Stimulated activated CD4-positive, alpha-beta T cell treated with anti-CD3 and anti-CD28 coated beads, TNF-alpha, amount 100 ng/mL, for 48 hours (primary cell): ENCODE results near the gene VIPAS39.
A peak's percentile ranks its signal among the peaks of the same experiment; 100 is the strongest.
"Not testable (repeated sequence)": the region's sequence is repeated elsewhere in the genome, so short reads cannot be mapped to it uniquely, and the experiment has no call there.

Experiments
- DNase-seq, 3 donors: peaks; one replicate each; pipeline ENCODE4 v3.0.0-alpha.2; 2020; ENCODE audit warnings: low read depth in 3 of 3

Gene VIPAS39

GRCh38 chr14:77470224-77470870 lies 12.9 kb upstream of the VIPAS39 start:
- DNase-seq: no peak

DNA sequence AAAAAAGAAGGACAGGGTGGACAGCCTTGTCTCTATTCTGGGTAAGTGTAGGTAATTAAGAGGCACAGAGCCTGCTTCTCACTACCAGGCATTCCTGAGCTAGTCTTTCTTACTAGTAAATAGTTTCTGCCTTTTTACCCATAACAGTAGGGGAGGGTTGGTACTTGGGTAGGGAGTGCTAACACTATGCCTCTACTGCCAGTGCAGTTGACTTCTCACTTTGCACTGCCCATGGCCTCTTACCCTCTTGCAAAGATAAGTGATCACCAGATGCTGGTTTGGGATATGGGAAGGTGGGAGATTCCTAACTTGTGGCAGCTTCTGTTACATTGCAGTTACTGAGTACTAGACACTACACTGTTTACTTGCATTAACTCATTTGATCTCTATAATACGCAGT lies 12.1 kb upstream of the VIPAS39 start:
- no peak for DNase-seq

DNA sequence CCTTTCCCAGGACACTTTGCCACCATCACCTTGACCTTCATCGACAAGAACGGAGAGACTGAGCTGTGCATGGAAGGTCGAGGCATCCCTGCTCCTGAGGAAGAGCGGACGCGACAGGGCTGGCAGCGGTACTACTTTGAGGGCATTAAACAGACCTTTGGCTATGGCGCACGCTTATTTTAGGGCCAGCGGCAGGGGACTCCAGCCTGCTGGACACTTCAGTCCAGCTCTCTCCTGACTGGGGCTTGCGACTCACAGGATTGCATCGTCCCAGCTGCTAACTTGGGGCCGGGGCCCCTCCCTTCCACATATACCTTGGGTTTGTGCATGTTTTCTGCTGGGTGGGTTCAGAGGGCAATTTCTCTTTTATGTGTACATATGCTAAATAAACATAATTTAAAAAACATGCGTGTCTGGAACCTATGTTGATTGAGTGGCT lies 11.7 kb upstream of the VIPAS39 start:
- no peak for DNase-seq

DNA sequence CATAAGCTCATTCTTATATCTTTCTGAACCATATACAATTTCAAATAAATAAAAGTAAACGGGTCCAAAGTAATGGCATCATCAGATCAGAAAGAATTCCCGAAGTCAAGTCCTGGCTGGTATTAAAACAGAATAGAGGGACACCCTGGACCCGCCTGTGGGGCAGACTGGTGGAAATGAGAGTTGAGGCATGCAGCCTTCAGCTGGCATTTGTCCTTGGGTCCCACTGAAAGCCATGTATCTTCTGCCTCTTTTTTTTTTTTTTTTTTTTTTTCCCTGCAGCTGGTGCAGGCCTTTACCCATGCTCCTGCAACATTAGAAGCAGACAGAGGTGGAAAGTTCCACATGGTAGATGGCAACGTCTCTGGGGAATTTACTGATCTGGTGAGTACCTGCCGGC lies 10.4 kb upstream of the VIPAS39 start:
- DNase-seq: no peak

DNA sequence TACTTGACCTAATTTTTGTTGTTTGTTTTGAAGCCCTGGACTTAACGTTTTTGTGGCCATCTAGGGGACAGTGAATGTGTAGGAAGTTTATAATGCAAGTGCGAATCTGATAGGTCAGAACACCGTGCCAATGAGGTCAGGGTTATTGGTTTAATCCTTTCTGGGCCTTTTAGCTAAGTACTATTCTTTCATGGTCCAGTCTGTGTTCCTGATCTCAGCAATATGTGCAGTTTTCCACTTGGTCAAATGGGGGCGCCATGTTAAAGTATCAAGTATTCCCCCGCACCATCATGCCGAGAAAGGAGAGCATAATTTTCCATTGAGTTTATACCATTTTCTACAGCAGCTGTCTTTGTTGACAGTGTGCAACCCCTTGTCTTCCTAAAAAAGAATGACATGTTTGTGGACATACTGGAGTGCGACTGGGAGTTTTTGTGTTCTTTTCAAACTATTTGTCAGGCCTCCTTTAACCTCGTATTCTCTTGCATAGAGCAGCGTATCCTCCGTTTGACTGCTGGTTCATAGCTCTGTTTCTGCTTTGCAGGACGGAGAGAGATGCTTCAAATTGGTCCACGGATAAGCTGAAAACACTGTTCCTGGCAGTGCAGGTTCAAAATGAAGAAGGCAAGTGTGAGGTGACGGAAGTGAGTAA lies 1.8 kb upstream of the VIPAS39 start:
- DNase-seq: peak; percentile 46 to 63 (median 48)

DNA sequence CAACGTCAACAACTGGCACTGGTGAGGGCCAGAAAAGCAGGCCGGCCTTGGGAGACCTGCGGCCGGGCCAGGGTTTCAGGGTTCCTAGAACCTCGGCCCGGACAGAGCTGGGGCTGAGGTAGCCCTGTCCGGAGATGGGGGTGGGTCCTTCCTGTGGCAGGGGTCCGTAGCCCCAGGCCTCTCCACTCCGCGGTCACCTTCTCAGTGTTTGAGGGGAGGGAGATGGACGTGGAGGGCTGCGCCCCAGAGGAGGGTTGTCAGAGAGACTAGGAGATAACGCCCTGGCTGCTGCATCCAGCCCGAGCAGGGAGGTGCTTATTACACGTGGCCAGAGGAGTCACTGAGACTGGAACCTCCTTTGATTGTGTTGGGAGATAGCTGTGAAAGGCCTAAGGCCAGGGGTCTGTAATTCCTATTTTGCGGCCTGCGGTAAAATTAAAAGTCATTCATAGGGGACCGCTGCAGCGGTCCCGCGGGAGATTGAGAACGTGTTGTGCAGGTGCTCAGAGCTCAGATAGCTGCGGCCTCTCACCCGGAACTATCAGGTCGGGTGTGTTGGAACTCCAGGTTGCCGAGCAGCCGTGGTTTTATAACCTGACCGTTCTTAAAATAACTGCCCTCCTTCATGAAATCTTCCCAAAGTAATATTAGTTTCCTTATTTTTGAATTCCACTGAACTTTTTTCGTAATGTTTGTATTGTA lies 999 bp upstream of the VIPAS39 start:
- DNase-seq: peak in 2 of 3 donors; percentile 19 to 27

- no peak for DNase-seq
These were observed 283 bp downstream of the VIPAS39 start for GRCh38 chr14:77457115-77457521.

DNA sequence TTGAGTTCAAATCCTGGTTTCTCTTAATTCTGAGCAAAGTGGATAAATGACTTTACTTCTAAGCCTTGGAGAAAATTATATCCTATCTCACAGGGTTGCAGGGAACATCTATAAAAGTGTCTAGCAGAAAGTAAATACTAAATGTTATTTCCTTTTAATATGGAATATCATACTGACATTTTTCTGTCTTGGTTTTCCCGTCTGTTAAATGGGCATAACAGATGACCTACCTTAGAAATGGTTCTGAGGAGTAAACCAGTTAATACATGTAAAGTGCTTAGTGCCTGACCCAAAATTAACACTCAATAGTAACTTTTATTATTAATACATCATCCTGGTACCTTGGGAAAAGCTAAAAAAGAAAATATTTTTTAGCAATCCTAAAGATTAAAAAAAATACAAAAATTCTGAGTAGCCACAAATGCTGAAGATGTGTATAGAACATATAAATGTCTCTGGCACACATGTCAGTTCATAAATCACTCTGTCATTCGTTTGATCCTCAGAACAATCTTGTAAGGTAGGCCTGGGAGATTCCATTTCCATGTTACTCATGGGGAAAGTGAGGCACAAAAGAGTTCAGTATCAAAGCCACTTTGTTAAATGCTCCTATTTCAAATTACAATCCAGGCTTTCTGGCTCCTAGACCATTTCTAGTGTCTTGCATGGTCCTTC lies 1.3 kb downstream of the VIPAS39 start:
- DNase-seq: no peak

DNA sequence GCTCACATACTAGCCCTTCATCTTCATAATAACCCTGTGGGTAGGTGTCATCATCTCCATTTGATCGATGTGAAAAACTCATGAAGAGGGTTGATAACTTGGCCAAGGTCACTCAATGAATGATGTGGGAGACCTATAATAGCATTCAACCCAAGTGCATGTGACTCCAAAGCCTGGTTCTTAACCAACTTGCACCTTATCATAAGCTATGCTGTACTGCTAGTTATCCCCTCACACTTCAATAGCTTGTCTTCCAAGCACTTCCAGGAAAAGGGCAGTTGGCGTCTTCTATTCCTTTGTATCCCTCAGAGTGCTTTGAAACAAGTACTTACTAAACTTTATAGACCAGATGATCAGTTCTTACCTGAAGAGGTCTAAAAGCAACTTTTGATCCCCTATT lies 15.2 kb downstream of the VIPAS39 start:
- no peak for DNase-seq

DNA sequence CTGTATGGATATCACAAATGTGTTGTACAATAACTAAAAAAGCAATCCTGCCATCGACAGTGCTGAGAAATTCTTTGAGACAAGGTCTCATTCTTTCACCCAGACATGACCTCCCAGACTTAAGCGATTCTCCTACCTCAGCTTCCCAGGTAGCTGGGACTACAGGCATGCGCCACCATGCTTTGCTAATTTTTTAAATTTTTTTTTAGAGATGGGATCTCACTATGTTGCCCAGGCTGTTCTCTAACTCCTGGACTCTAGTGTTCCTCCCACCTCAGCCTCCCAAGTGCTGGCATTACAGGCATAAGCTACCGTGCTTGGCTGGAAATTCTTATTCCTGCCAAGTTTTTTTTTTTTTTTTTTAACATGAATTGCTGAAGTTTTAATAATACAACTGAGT lies 17.5 kb downstream of the VIPAS39 start:
- DNase-seq: no peak

GRCh38 chr14:77438596-77438995 lies 18.8 kb downstream of the VIPAS39 start:
- DNase-seq: no peak

DNA sequence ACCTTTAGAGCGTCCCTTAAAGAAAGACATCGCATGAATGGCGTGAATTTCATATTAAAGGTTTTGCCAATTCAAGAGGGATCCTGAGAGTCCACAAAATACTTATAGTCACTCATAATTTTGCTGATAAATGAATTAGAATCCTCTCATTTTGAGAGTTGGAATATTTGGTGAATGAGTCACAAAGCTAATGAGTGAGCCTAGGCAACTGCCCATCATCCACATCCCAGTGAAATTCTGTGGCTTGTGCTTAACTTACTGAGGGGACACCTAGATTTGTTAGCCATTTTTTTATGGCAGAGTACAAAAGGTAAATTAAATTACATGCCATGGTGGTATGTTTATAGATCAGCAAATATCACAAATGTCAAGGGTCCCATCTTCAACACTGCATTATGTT lies 21.4 kb downstream of the VIPAS39 start:
- DNase-seq: no peak

- no peak for DNase-seq
These were observed 31.0 kb downstream of the VIPAS39 start for GRCh38 chr14:77426396-77426795.

- DNase-seq: no peak
These were observed 32.5 kb downstream of the VIPAS39 start for GRCh38 chr14:77424862-77425261.

DNA sequence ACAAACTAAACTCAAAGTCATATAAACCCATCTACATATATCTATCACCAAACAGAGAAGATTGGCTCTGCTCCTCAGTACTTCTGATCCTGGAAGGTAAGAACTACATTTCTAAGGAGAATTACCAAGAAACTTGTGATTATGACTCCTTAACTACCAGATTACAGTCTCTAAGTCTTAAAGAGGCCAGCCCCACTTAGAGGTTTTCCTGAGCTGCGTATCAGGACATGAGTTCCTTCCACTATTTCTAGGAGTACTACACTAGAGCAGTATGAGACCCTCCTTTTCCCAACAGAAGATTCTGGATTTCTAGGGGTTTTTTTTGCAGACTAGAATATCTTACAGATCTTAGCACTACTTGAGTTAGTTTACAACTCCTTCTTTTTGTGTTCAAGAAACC lies 34.0 kb downstream of the VIPAS39 start, which contains the start of gene NOXRED1:
TSS of gene NOXRED1 (minus strand) at position 101 of the 400 bp plus-strand sequence. CDS start 634 bp downstream, outside the sequence.
- no peak for DNase-seq

DNA sequence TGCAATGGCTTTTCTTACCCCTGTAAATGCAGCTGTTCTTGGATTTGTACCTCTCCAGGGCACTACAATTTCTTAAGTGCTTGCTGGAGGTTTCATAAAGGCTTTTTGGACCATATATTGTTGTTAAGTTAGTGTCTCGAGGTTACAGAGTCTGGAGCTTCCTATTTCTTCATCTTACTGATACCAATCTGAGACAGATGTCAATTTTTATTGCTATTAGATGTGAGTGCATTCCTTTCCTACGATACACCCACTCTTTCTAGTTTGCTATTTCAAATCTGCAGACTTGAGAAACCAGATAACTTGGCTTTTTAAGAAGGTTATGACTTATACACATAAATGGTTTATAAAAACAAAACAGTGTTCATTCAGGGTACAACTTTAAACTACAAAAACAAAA lies 36.2 kb downstream of the VIPAS39 start:
- no peak for DNase-seq

DNA sequence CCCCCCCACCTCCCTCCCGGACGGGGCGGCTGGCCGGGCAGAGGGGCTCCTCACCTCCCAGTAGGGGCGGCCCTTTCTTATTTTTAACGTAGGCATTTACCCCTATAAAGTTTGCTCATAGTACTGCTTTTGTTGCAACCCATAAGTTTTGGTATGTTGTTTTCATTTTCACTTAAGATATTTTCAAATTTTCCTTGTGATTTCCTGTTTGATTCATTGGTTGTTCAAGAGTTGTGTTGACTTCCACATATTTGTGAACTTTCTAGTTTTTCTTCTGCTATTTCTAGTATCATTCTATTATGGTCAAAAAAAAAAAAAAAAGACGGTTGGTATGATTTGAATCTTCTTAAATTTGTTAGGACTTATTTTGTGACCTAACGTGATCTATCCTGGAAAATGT lies 40.6 kb downstream of the VIPAS39 start:
- no peak for DNase-seq

DNA sequence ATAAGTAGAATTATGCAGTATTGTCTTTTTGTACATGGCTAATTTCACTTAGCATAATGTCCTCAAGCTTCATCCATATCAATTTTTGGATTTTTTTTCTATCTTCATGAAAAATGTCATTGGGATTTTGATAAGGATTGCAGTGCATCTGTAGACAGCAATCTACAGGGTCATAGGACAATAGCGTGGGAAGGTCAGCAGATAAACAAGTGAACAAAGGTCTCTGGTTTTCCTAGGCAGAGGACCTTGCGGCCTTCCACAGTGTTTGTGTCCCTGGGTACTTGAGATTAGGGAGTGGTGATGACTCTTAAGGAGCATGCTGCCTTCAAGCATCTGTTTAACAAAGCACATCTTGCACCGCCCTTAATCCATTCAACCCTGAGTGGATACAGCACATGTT lies 41.3 kb downstream of the VIPAS39 start:
- DNase-seq: not testable (repeated sequence)

GRCh38 chr14:77415403-77416030 lies 41.9 kb downstream of the VIPAS39 start:
- DNase-seq: not testable (repeated sequence)

- no peak for DNase-seq
These were observed 48.3 kb downstream of the VIPAS39 start for GRCh38 chr14:77409131-77409533.

DNA sequence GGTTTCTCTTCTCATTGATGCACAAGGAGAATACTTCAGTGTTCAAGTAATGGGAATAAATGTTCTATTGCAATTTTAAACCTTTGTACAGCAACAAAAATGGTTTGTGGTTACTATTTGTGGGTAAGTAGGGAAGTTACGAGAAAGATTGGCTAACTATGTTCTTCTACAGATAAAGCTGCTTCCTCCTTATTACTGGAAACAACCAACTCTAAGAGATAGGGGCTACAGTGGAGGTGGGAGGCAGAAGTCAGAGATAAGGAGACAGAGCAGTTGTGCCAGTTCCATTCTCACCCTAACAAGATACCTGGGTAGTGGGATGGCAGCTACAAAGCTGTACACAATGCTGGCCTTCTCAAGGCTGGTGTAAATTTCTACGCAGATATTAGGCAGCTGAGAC lies 50.2 kb downstream of the VIPAS39 start:
- no peak for DNase-seq

GRCh38 chr14:77406718-77407117 lies 50.7 kb downstream of the VIPAS39 start:
- DNase-seq: no peak
